ENCODE measurements around the gene BRMS1. TPM values are rescaled to one million over a fixed set of nuclear protein-coding genes. Genes with fewer than 3 reads are reported as not detected.

Gene BRMS1
- total and polyA plus RNA-seq, 4 experiments from 2014 or later, result 49.8 to 78.7 (median 60.5) TPM

DNA sequence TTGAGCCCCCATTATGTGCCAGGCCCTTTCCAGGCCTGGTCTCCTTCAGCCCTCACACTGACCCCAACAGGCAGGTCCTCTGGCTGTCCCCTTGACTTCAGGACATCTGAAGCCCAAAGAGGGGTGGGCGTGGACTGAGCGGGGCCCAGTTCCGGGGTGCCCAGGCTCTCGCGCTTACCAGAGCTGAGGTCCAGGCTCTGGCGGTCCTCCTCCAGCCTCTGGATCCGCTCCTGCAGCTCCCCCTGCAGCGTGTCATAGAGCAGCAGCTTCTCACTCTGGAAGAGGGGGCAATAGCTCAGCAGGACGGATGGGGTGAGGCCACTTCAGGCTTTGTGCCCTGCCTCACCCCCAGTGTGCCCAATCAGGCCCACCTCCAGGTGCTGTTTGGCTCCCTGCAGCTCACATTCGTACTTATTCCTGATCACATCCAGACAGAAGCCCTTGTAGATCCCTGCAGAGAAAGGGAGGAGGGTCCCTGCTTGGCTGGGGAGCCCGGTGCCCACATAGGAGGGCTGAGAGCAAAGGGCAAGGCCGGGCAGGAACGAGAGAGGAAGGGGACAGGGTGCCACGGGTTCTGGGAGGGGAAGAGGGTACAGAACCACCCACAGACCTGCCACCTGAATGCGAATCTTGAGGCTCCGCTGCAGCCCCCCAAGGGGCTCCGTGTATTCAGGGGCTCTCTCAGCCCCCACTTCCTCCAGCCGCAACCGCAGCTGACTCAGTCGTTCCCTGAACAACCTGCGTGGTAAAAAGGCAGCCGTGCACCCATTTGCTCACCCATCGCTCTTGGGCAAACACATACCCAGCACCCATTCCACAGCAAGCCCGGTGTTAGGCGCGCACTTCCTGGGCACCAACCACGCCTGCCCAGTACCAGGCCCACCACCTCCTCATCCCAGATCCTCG, 4.1 kb downstream of the BRMS1 start:
- H3K4me1 ChIP-seq (ENCODE audit: insufficient read depth, low read length), result peaks cover 40% of the 10 kb centered on the region
- ChIA-PET CTCF (ENCODE audit: partially characterized antibody) (interaction anchor here (0.5 to 2.1 kb wide), 4 partner anchors 8 to 48 kb away, joined by 3 to 6 read pairs (median 4); no protein-coding TSS in a partner anchor), POLR2A (ENCODE audit: partially characterized antibody) (interaction anchor here (1.7 kb wide), 1 partner anchor 28 kb away, joined by 4 read pairs; no protein-coding TSS in a partner anchor)
- H3K9me3 Mint-ChIP-seq, result peaks cover 0 to 2% (median 0%) of the 10 kb centered on the region in 8 donors
- no peaks in the 10 kb centered on the region for H3K27me3 ChIP-seq (ENCODE audit: insufficient read depth, low read length)
- no peak overlapping the region for H3K27ac ChIP-seq (ENCODE audit: low read depth, low read length)
- H3K4me3 ChIP-seq (ENCODE audit: low read length in 2 of 2), result no peak overlapping the region
- H3K9me3 ChIP-seq (ENCODE audit: control insufficient read depth in 1 of 2, low read length in 2 of 2), result no peaks in the 10 kb centered on the region
- intact Hi-C loops (cut with micrococcal nuclease), result no loop called here
- peaks cover 29 to 59% of the 10 kb centered on the region in 2 donors for H3K36me3 Mint-ChIP-seq
- no peak for DNase-seq
- H3K27me3 Mint-ChIP-seq, result no peaks in the 10 kb centered on the region
- H3K36me3 ChIP-seq (ENCODE audit: insufficient read depth, low read length), result peaks cover 36% of the 10 kb centered on the region
- no peak overlapping the region for H3K27ac Mint-ChIP-seq
- H3K4me1 Mint-ChIP-seq, result peaks cover 31 to 58% (median 41%) of the 10 kb centered on the region in 4 donors
- no peak overlapping the region for H3K4me3 Mint-ChIP-seq

DNA sequence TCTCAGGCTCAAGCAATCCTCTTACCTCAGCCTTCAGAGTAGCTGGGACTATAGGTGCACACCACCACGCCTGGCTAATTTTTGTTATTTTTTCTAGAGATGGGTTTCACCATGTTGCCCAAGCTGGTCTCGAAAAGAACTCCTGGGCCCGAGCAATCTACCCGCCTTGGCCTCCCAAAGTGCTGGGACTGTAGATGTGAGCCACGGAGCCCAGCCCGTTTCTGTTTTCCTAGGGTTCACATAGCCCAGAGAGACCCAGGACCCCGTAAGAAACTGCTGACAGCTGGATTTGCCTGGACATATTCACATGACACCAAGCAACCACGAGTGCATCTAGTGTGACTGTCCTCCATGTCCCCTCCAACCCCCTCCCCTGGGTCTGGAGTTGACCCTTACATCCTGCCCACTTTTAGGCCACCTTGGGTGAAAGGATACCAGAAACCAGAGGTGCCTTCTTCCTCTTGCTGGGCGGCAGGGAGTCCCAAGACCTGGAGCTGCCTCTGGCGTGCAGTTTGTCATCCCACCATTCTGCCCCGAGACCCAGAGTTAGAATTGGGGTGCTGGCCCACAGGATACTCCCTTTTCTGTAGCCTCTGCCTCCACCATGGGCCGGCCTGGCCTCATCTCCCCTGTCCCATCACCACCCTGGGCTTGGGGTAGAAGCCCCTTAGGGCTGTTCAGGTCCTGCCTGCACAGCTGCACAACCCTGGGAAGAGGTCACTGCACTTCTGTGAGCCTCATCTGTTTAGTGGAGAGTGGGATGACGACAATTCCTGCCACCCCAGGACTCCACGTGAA, 5.0 kb downstream of the BRMS1 start:
- Histone ChIP-seq H3K36me3 (ENCODE audit: insufficient read depth, low read length) (peaks cover 36% of the 10 kb centered on the region), H3K27ac (ENCODE audit: low read depth, low read length) (no peak overlapping the region), H3K4me3 (ENCODE audit: low read length in 2 of 2) (no peak overlapping the region), H3K9me3 (ENCODE audit: control insufficient read depth in 1 of 2, low read length in 2 of 2) (no peaks in the 10 kb centered on the region), H3K27me3 (ENCODE audit: insufficient read depth, low read length) (no peaks in the 10 kb centered on the region), H3K4me1 (ENCODE audit: insufficient read depth, low read length) (peaks cover 34% of the 10 kb centered on the region)
- CTCF ChIA-PET (ENCODE audit: partially characterized antibody), result interaction anchor here (0.6 to 2.1 kb wide), 4 partner anchors 22 to 49 kb away, joined by 3 to 6 read pairs (median 4); no protein-coding TSS in a partner anchor
- no peak for DNase-seq
- H3K27ac Mint-ChIP-seq, result no peak overlapping the region
- H3K27me3 Mint-ChIP-seq, result no peaks in the 10 kb centered on the region
- no peak overlapping the region for H3K4me3 Mint-ChIP-seq
- peaks cover 27 to 53% (median 38%) of the 10 kb centered on the region in 4 donors for H3K4me1 Mint-ChIP-seq
- intact Hi-C loops (cut with micrococcal nuclease), result no loop called here
- H3K36me3 Mint-ChIP-seq, result peaks cover 29 to 55% of the 10 kb centered on the region in 2 donors
- peaks cover 0 to 2% (median 0%) of the 10 kb centered on the region in 8 donors for H3K9me3 Mint-ChIP-seq
- POLR2A ChIA-PET (ENCODE audit: partially characterized antibody), result no interaction called here

DNA sequence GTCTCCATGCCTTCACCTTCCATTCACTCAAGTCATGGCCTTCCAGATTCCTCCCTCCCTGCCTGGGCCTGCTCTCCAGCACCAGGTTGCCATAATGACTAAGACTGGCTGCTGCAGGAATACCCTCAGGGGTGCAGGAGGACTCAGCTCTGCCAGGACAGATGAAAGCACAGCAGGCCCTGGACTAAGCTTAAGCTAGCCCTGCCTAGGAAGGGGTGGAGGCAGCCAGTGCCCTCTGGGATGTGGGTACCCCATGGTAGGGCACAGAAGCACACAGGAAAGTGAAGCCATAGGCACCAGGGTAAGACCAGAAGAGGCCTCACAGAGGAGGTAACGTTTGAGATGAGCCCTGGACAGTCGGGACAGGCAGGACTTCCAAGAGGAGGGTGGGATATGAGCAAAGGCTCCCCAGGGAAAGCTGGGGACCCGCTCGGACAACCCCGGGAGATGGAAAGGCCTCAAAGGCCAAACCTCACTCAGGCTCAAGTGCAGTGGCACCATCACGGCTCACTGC, 5.7 kb downstream of the BRMS1 start:
- ChIA-PET POLR2A (ENCODE audit: partially characterized antibody) (no interaction called here), CTCF (ENCODE audit: partially characterized antibody) (interaction anchor here (1.4 to 2.1 kb wide), 2 partner anchors 24 to 50 kb away, joined by 4 to 6 read pairs; no protein-coding TSS in a partner anchor)
- peaks cover 0 to 2% (median 0%) of the 10 kb centered on the region in 8 donors for H3K9me3 Mint-ChIP-seq
- peaks cover 30% of the 10 kb centered on the region for H3K4me1 ChIP-seq (ENCODE audit: insufficient read depth, low read length)
- intact Hi-C loops (cut with micrococcal nuclease), result no loop called here
- H3K4me3 Mint-ChIP-seq, result no peak overlapping the region
- no peak overlapping the region for H3K27ac ChIP-seq (ENCODE audit: low read depth, low read length)
- no peak for DNase-seq
- no peaks in the 10 kb centered on the region for H3K27me3 Mint-ChIP-seq
- no peaks in the 10 kb centered on the region for H3K27me3 ChIP-seq (ENCODE audit: insufficient read depth, low read length)
- no peak overlapping the region for H3K4me3 ChIP-seq (ENCODE audit: low read length in 2 of 2)
- H3K9me3 ChIP-seq (ENCODE audit: control insufficient read depth in 1 of 2, low read length in 2 of 2), result no peaks in the 10 kb centered on the region
- H3K36me3 ChIP-seq (ENCODE audit: insufficient read depth, low read length), result peaks cover 36% of the 10 kb centered on the region
- peak overlapping the region in 1 of 7 donors; percentile 72 for H3K27ac Mint-ChIP-seq
- H3K4me1 Mint-ChIP-seq, result peaks cover 25 to 46% (median 34%) of the 10 kb centered on the region in 4 donors
- H3K36me3 Mint-ChIP-seq, result peaks cover 29 to 49% of the 10 kb centered on the region in 2 donors

DNA sequence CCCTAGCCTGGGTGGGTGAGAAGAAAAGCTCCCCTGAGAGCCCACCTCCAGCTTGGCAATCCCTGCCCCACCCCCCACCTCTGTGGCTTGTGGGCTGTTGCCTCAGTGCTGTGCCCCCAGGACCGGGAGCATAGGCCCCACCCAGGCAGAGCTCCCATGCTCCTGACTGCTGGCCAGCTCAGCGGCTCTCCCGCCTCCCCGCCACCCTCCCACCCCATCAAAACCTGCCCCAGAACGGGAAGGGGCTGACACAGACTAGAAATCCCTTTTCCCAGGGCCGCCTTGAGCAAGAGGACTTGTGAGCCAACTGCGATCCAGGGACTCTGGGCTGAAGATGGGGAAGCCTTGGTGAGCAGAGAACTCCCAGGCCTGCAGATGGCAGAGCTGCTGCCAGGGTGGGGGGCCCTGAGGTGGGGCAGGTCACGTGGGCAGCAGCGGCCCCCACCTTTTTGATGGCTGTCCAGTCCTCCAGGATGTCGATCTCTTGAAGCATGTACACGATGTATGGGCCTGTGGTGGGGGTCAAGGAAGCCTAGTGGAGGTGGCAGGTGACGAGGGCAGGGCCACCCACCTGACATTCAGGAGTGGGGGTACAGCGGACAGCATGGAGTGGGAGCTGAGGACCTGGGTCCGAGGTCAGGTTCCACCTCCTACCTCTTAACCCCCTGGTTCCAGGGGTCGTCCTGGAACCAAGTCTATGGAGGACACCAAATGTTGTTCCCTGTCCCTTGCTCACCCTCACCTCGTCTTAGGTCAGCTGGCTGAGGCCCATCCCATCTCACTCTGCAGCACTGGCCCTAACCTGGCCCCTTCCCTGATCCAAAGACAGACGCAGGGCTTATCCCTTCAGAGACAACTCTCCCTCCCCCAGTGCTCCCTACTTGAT, 6.4 kb downstream of the BRMS1 start:
- ChIA-PET CTCF (ENCODE audit: partially characterized antibody) (interaction anchor here (0.9 to 2.1 kb wide), 4 partner anchors 10 to 50 kb away, joined by 3 to 8 read pairs (median 4); no protein-coding TSS in a partner anchor), POLR2A (ENCODE audit: partially characterized antibody) (interaction anchor here (0.6 to 1.3 kb wide), 4 partner anchors 9 to 47 kb away, joined by 3 to 4 read pairs (median 3); partner anchors contain the start of gene B4GAT1)
- Mint-ChIP-seq H3K27me3 (no peaks in the 10 kb centered on the region), H3K27ac (peak overlapping the region in 1 of 7 donors; percentile 72), H3K36me3 (peaks cover 29 to 48% of the 10 kb centered on the region in 2 donors), H3K9me3 (peaks cover 0 to 2% (median 0%) of the 10 kb centered on the region in 8 donors), H3K4me1 (peaks cover 20 to 39% (median 28%) of the 10 kb centered on the region in 4 donors), H3K4me3 (peak overlapping the region in 1 of 8 donors; percentile 10)
- H3K36me3 ChIP-seq (ENCODE audit: insufficient read depth, low read length), result peaks cover 36% of the 10 kb centered on the region
- intact Hi-C loops (cut with micrococcal nuclease), result no loop called here
- DNase-seq, result no peak
- H3K4me3 ChIP-seq (ENCODE audit: low read length in 2 of 2), result no peak overlapping the region
- H3K27ac ChIP-seq (ENCODE audit: low read depth, low read length), result no peak overlapping the region
- no peaks in the 10 kb centered on the region for H3K27me3 ChIP-seq (ENCODE audit: insufficient read depth, low read length)
- peaks cover 23% of the 10 kb centered on the region for H3K4me1 ChIP-seq (ENCODE audit: insufficient read depth, low read length)
- H3K9me3 ChIP-seq (ENCODE audit: control insufficient read depth in 1 of 2, low read length in 2 of 2), result no peaks in the 10 kb centered on the region

DNA sequence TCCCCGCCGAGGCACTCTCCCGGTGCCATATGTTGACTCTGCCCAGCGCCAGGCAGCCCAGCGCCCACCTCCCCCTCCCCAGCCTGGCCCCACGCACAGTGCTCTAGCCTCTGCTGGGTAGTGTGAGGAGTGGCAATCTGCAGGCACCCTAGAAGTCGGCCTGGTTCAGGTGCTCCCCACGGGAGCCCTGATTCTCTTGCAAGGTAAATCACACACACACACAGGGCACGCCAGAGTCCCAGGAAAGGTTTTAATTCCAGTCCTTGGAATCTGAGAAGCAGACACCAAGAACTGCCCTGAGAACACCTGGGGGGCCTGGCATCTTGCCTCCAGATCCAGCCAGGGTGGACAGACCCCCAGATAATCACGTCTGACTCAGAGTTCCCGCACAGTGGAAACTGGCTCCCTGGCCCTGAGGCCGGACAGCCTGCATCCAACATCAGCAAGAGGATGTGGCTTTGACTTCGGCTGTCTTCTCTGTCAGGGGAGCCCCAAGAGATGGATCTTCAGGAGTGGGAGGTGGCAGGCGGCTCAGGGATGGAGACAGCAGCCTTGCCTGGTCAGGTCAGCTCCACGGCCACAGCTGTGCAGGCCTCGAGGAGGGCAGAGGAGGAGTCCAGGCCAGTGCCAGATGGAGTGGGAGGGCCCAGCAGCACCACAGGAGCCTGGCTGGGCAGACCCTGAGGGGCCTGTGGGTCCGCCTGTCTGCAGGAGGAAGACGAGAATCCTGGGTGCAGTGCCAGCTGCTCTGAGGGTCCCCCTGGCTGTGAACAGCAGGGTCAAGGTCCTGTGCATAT, 7.6 kb downstream of the BRMS1 start:
- Mint-ChIP-seq H3K4me1 (peaks cover 11 to 31% (median 19%) of the 10 kb centered on the region in 4 donors), H3K4me3 (peak overlapping the region in 3 of 8 donors; percentile 49 to 90 (median 81)), H3K27me3 (no peaks in the 10 kb centered on the region), H3K9me3 (peaks cover 0 to 4% (median 0%) of the 10 kb centered on the region in 8 donors), H3K36me3 (peaks cover 18 to 38% of the 10 kb centered on the region in 2 donors), H3K27ac (peak overlapping the region in 2 of 7 donors; percentile 51 to 68)
- H3K27ac ChIP-seq (ENCODE audit: low read depth, low read length), result no peak overlapping the region
- intact Hi-C loops (cut with micrococcal nuclease), result no loop called here
- ChIA-PET CTCF (ENCODE audit: partially characterized antibody) (interaction anchor here (1.5 kb wide), 1 partner anchor 48 kb away, joined by 8 read pairs; no protein-coding TSS in a partner anchor), POLR2A (ENCODE audit: partially characterized antibody) (interaction anchor here (1.1 to 2.2 kb wide), 4 partner anchors 11 to 49 kb away, joined by 3 to 9 read pairs (median 4); partner anchors contain the start of gene B4GAT1)
- H3K9me3 ChIP-seq (ENCODE audit: control insufficient read depth in 1 of 2, low read length in 2 of 2), result no peaks in the 10 kb centered on the region
- H3K4me3 ChIP-seq (ENCODE audit: low read length in 2 of 2), result no peak overlapping the region
- DNase-seq, result no peak
- H3K36me3 ChIP-seq (ENCODE audit: insufficient read depth, low read length), result peaks cover 36% of the 10 kb centered on the region
- no peaks in the 10 kb centered on the region for H3K27me3 ChIP-seq (ENCODE audit: insufficient read depth, low read length)
- H3K4me1 ChIP-seq (ENCODE audit: insufficient read depth, low read length), result peaks cover 18% of the 10 kb centered on the region

Measured in CD4-positive, alpha-beta memory T cell (primary cell).